Mammary epithelial cell (primary cell): Measurements from ENCODE around the gene PROK1.
"Not testable (repeated sequence)": the region's sequence is repeated elsewhere in the genome, so short reads cannot be mapped to it uniquely, and the experiment has no call there.

ENCODE experiments used
- CTCF ChIP-seq, 2 donors: IDR thresholded peaks in 1 of 2; conservative IDR thresholded peaks in 1 of 2; 2 replicates each; pipeline ENCODE4 v1.5.1; 2011 to 2012; ENCODE audit warnings: inconsistent platforms in 2 of 2, low read length in 2 of 2, mild to moderate bottlenecking in 2 of 2, control low read depth in 1 of 2, low read depth in 1 of 2; ENCODE audit not compliant: insufficient read depth in 1 of 2; ENCODE audit errors: extremely low read depth in 1 of 2
- EZH2 ChIP-seq: IDR thresholded peaks from 2 replicates; pipeline ENCODE4 v1.6.1; 2012; ENCODE audit warnings: low read length, inconsistent platforms, borderline replicate concordance

- TF ChIP-seq CTCF (conservative IDR thresholded peaks at IDR 0.05 in 1 of 2, IDR thresholded peaks at IDR 0.05 in 1 of 2; ENCODE audit: extremely low read depth in 1 of 2, insufficient read depth in 1 of 2, low read depth in 1 of 2, low read length in 2 of 2); EZH2: not testable (repeated sequence)
Observed at GRCh38 chr1:110406407-110406806, 44.5 kb upstream of the PROK1 start.
